ENCODE measurements around the gene PPIP5K2. TPM values are rescaled to one million over a fixed set of nuclear protein-coding genes. Genes with fewer than 3 reads are reported as not detected.

The PPIP5K2 gene
- total and polyA plus RNA-seq, 2 of the 8 experiments (the other 6 are each of a cell fraction or from before 2014, with no cell fraction given) = 14.8 to 46.6 TPM

DNA sequence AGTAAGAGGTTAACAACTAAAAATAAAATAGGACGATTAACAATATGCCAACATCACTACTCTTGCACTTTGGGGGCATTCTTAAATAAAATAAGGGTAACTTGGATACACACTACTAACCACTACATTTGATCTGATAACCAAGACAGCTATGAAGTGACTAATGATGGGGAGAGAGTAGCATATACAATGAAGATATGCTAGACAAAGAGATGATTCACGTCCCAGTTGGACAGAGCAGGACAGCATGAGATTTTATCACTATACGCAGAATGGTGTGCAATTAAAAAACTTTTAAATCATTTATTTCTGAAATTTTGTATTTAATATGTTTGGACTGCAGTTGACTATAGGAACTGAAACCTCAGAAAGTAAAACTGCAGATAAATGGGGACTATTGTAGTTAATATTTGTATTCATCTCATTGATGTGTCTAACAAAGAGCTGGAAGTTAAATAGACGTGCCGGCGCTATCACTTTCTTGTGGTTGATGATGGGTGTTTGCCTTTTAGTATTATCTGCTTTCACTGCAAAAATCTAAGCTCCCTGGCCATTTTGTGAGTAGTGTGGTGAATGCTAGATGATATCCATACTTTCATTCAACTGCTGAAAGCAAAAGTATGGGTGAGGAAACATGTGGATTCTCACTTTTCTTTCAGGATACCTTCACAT is 18.9 kb upstream of the PPIP5K2 start (continued):
- TF ChIP-seq RXRA (IDR thresholded peaks at IDR 0.05; ENCODE audit: insufficient read depth, low read depth, low read length) (no peak), TCF12 (IDR thresholded peaks at IDR 0.05; ENCODE audit: low read depth, low read length) (no peak), POLR2AphosphoS5 (IDR thresholded peaks at IDR 0.05; ENCODE audit: low read depth, low read length) (no peak), ZNF274 (IDR thresholded peaks at IDR 0.05; ENCODE audit: borderline replicate concordance, extremely low read depth, low read length) (no peak)

Data from H1 (cell line).